PFSK-1 (cell line): ENCODE measurements around the gene IL18R1.

Source experiments
- FOXP2 ChIP-seq: optimal IDR thresholded peaks from 2 replicates; pipeline ENCODE3; 2011; ENCODE audit warnings: borderline replicate concordance, control low read depth, inconsistent platforms; ENCODE audit not compliant: insufficient read depth; ENCODE audit errors: extremely low read length, extremely low read depth
- POLR2AphosphoS5 ChIP-seq: IDR thresholded peaks from 2 replicates; pipeline ENCODE4 v1.6.1; 2012; ENCODE audit warnings: low read depth, mild to moderate bottlenecking, control low read depth, low read length, moderate library complexity
- REST ChIP-seq, 2 experiments: IDR thresholded peaks; 2 replicates each; pipeline versions ENCODE4 v1.6.1 to v1.8.0; 2011 to 2012; ENCODE audit warnings: low read depth in 2 of 2, low read length in 2 of 2, control low read depth in 1 of 2, inconsistent platforms in 1 of 2, mild to moderate bottlenecking in 1 of 2, moderate library complexity in 1 of 2; ENCODE audit not compliant: insufficient read depth in 1 of 2
- TAF1 ChIP-seq: IDR thresholded peaks from 2 replicates; pipeline ENCODE4 v1.6.1; 2012; ENCODE audit warnings: low read length, control low read depth, borderline replicate concordance; ENCODE audit not compliant: insufficient read depth

DNA sequence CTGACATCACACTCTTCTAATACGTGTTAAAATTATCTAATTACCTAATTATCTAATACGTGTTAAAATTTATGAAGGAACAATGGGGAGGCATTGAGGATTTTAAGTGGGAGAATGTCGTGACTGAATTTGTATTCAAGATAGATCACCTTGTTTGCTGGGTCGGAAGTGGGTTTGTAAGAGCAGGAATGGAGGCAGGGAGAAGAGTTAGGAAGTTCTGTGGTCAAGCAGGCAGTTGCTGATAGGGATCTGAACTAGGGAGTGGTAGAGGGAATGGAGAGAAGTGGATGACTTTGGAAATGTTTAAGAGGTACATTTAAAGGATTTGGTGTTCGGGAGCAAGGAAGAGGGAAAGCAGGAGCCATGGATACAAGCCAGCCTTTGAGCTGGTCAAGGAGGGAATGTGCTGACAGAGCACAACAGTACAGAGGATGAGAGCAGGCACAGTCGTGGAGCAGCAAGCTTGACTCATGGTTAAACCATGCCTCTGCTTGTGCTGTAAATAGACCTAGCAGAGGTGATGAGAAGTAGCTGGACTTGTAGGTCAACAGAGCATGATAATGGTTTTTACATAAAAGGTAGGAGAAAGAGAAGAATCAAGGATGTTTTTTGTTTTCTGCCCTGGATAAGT, 83.6 kb downstream of the IL18R1 start:
- TF ChIP-seq TAF1 (no peak), POLR2AphosphoS5 (no peak), REST (IDR thresholded peaks at IDR 0.05; ENCODE audit: insufficient read depth in 1 of 2, low read depth in 2 of 2, low read length in 2 of 2) (no peak), FOXP2 (no peak)
